H1 (cell line): Measurements from ENCODE around the gene PRSS22. TPM values are rescaled to one million over a fixed set of nuclear protein-coding genes. Genes with fewer than 3 reads are reported as not detected.

ENCODE experiments used
- CTCF ChIA-PET: fragments of 300-600 bp; sonication (Branson Sonifier 250); formaldehyde crosslinking; loops from one replicate; lab custom pipeline; 2021; ENCODE audit not compliant: partially characterized antibody; lab: Charles Lee
- POLR2A ChIA-PET: fragments of 300-600 bp; sonication (Branson Sonifier 250); formaldehyde crosslinking; loops from one replicate; lab custom pipeline; 2021; ENCODE audit warnings: inconsistent platforms; ENCODE audit not compliant: partially characterized antibody; lab: Charles Lee
- DNase-seq, 2 experiments: peaks; one replicate each; pipeline versions ENCODE4 v3.0.0 to v3.0.0-alpha.2; 2010 to 2022; ENCODE audit warnings: low spot score in 2 of 2, low read depth in 1 of 2, mixed read lengths in 1 of 2
- FAIRE-seq: peaks from 2 replicates; lab custom pipeline; 2011; peaks lifted over from hg19 to GRCh38; lab: Jason Lieb, UNC
- H2AFZ ChIP-seq: 2 replicates; pipeline ENCODE4 v1.8.1; 2012; ENCODE audit warnings: low read length, inconsistent platforms
- H2AK5ac ChIP-seq: 2 replicates; pipeline ENCODE4 v1.6.1; 2013; ENCODE audit warnings: low read depth, low read length
- H2BK120ac ChIP-seq: replicated peaks from 2 replicates; pipeline ENCODE3; 2013; ENCODE audit warnings: low read depth, low read length, inconsistent platforms
- H2BK12ac ChIP-seq: 2 replicates; pipeline ENCODE4 v1.6.1; 2013; ENCODE audit warnings: low read depth, low read length
- H2BK15ac ChIP-seq: 2 replicates; pipeline ENCODE4 v1.6.1; 2013; ENCODE audit warnings: low read length
- H2BK20ac ChIP-seq: 2 replicates; pipeline ENCODE4 v1.6.1; 2013; ENCODE audit warnings: low read length
- H2BK5ac ChIP-seq: 2 replicates; pipeline ENCODE4 v1.6.1; 2013; ENCODE audit warnings: low read depth, low read length
- H3K14ac ChIP-seq: 2 replicates; pipeline ENCODE4 v1.6.1; 2013; ENCODE audit warnings: inconsistent platforms; ENCODE audit not compliant: insufficient read length
- H3K18ac ChIP-seq: 2 replicates; pipeline ENCODE4 v1.6.1; 2013; ENCODE audit warnings: low read length; ENCODE audit errors: extremely low read depth
- H3K23ac ChIP-seq: 2 replicates; pipeline ENCODE4 v1.6.1; 2013; ENCODE audit warnings: inconsistent platforms; ENCODE audit not compliant: insufficient read length
- H3K23me2 ChIP-seq: 2 replicates; pipeline ENCODE4 v1.6.1; 2013; ENCODE audit warnings: low read depth, low read length
- H3K27ac ChIP-seq: 2 replicates; pipeline ENCODE4 v1.6.1; 2011; ENCODE audit warnings: low read depth, low read length, inconsistent platforms
- H3K27me3 ChIP-seq, 4 experiments: replicated peaks in 1 of 4; 1 replicate in 1 of 4; 2 replicates in 3 of 4; pipeline versions ENCODE4 v1.6.1 to v1.8.1; 2011 to 2013; ENCODE audit warnings: low read length in 3 of 4, mild to moderate bottlenecking in 3 of 4, inconsistent platforms in 2 of 4, mixed read lengths in 2 of 4, moderate library complexity in 1 of 4; ENCODE audit not compliant: control insufficient read depth in 3 of 4, insufficient read depth in 3 of 4; ENCODE audit errors: extremely low read depth in 1 of 4
- H3K36me3 ChIP-seq, 4 experiments: 2 replicates each; pipeline versions ENCODE4 v1.6.1 to v1.8.1; 2011 to 2013; ENCODE audit warnings: mild to moderate bottlenecking in 4 of 4, low read length in 3 of 4, moderate library complexity in 2 of 4, control low read depth in 1 of 4, inconsistent platforms in 1 of 4; ENCODE audit not compliant: insufficient read depth in 4 of 4, control insufficient read depth in 2 of 4
- H3K4ac ChIP-seq: replicated peaks from 2 replicates; pipeline ENCODE3; 2013; ENCODE audit warnings: low read length, low read depth, mixed read lengths, inconsistent platforms; ENCODE audit not compliant: insufficient read length
- H3K4me1 ChIP-seq, 4 experiments: replicated peaks in 1 of 4; 1 replicate in 1 of 4; 2 replicates in 3 of 4; pipeline versions ENCODE4 v1.6.1 to v1.8.1; 2011 to 2013; ENCODE audit warnings: low read length in 3 of 4, inconsistent platforms in 2 of 4, mixed read lengths in 1 of 4; ENCODE audit not compliant: insufficient read depth in 4 of 4, control insufficient read depth in 3 of 4
- H3K4me2 ChIP-seq, 2 experiments: 2 replicates each; pipeline versions ENCODE4 v1.6.1 to v1.8.1; 2011 to 2013; ENCODE audit warnings: low read depth in 2 of 2, low read length in 2 of 2, control low read depth in 1 of 2, inconsistent platforms in 1 of 2, mild to moderate bottlenecking in 1 of 2; ENCODE audit not compliant: insufficient read depth in 1 of 2
- H3K4me3 ChIP-seq, 4 experiments: fragments of 200-600, 300-600 bp in 1 of 4; sonication (generic), shearing (Covaris generic), sonication (Bioruptor Twin) in 1 of 4; 2 replicates each; pipeline versions ENCODE4 v1.5.1 to v1.8.1; 2011 to 2016; ENCODE audit warnings: low read length in 4 of 4, low read depth in 3 of 4, control low read depth in 2 of 4, inconsistent platforms in 2 of 4, mild to moderate bottlenecking in 2 of 4, mixed read lengths in 1 of 4, moderate library complexity in 1 of 4; ENCODE audit not compliant: insufficient read depth in 2 of 4; ENCODE audit errors: extremely low read depth in 1 of 4
- H3K56ac ChIP-seq: replicated peaks from 2 replicates; pipeline ENCODE3; 2013; ENCODE audit warnings: low read depth, mild to moderate bottlenecking, mixed read lengths, low read length, inconsistent platforms; ENCODE audit not compliant: insufficient read length
- H3K79me1 ChIP-seq: 2 replicates; pipeline ENCODE4 v1.6.1; 2013; ENCODE audit warnings: low read depth, low read length, control low read depth
- H3K79me2 ChIP-seq, 2 experiments: 2 replicates each; pipeline versions ENCODE4 v1.6.1 to v1.8.1; 2012 to 2013; ENCODE audit warnings: low read length in 2 of 2, mild to moderate bottlenecking in 2 of 2, inconsistent platforms in 1 of 2; ENCODE audit not compliant: insufficient read depth in 2 of 2, control insufficient read depth in 1 of 2
- H3K9ac ChIP-seq, 4 experiments: replicated peaks in 1 of 4; 1 replicate in 1 of 4; 2 replicates in 3 of 4; pipeline versions ENCODE4 v1.6.1 to v1.8.1; 2011 to 2013; ENCODE audit warnings: low read depth in 3 of 4, low read length in 3 of 4, control low read depth in 2 of 4, mild to moderate bottlenecking in 2 of 4, moderate library complexity in 2 of 4, inconsistent platforms in 1 of 4; ENCODE audit errors: extremely low read depth in 1 of 4
- H3K9me3 ChIP-seq, 2 experiments: 2 replicates each; pipeline versions ENCODE4 v1.6.1 to v1.8.1; 2012 to 2013; ENCODE audit warnings: mild to moderate bottlenecking in 2 of 2, moderate library complexity in 2 of 2, control low read depth in 1 of 2, inconsistent platforms in 1 of 2, low read depth in 1 of 2, low read length in 1 of 2, mixed read lengths in 1 of 2; ENCODE audit not compliant: insufficient read depth in 2 of 2
- H4K20me1 ChIP-seq, 2 experiments: replicated peaks in 1 of 2; 2 replicates each; pipeline versions ENCODE3 to v1.8.1; 2011 to 2013; ENCODE audit warnings: inconsistent platforms in 2 of 2, low read length in 2 of 2, mild to moderate bottlenecking in 1 of 2; ENCODE audit not compliant: insufficient read depth in 2 of 2, control insufficient read depth in 1 of 2
- H4K5ac ChIP-seq: 2 replicates; pipeline ENCODE4 v1.6.1; 2013; ENCODE audit warnings: low read length, low read depth, mixed read lengths, inconsistent platforms; ENCODE audit not compliant: insufficient read length
- H4K8ac ChIP-seq: 2 replicates; pipeline ENCODE4 v1.8.0; 2013; ENCODE audit warnings: mild to moderate bottlenecking, moderate library complexity, low read length, inconsistent platforms; ENCODE audit not compliant: insufficient read depth; ENCODE audit errors: extremely low read depth
- H4K91ac ChIP-seq: replicated peaks from 2 replicates; pipeline ENCODE3; 2013; ENCODE audit warnings: low read length, mixed read lengths, inconsistent platforms; ENCODE audit not compliant: insufficient read length
- ATF3 ChIP-seq: IDR thresholded peaks from 2 replicates; pipeline ENCODE4 v1.6.1; 2011; ENCODE audit warnings: low read depth, mild to moderate bottlenecking, low read length; ENCODE audit not compliant: insufficient read depth
- BRCA1 ChIP-seq: IDR thresholded peaks from 2 replicates; pipeline ENCODE4 v1.6.1; 2012; ENCODE audit warnings: low read depth, low read length, improper control_type of control experiment
- CREB1 ChIP-seq: IDR thresholded peaks from 2 replicates; pipeline ENCODE4 v1.6.1; 2012; ENCODE audit warnings: inconsistent platforms
- JUN ChIP-seq: IDR thresholded peaks from 2 replicates; pipeline ENCODE4 v1.6.1; 2011; ENCODE audit warnings: low read depth, mild to moderate bottlenecking, improper control_type of control experiment, low read length
- POU5F1 ChIP-seq: IDR thresholded peaks from 2 replicates; pipeline ENCODE4 v1.6.1; 2011; ENCODE audit warnings: low read depth, mild to moderate bottlenecking, low read length, moderate library complexity
- RBBP5 ChIP-seq: IDR thresholded peaks from 2 replicates; pipeline ENCODE4 v1.7.1; 2012; ENCODE audit warnings: low read depth, mild to moderate bottlenecking, inconsistent platforms, low read length, moderate library complexity, borderline replicate concordance
- RFX5 ChIP-seq: IDR thresholded peaks from 2 replicates; pipeline ENCODE4 v1.6.1; 2011; ENCODE audit warnings: low read depth, low read length, improper control_type of control experiment, borderline replicate concordance
- SAP30 ChIP-seq: fragments of 300-600 bp; sonication (generic); IDR thresholded peaks from 2 replicates; pipeline ENCODE4 v1.7.1; 2012; ENCODE audit warnings: low read length, moderate library complexity, mild to moderate bottlenecking, inconsistent platforms; ENCODE audit not compliant: insufficient read depth, insufficient replicate concordance
- SIX5 ChIP-seq: IDR thresholded peaks from 2 replicates; pipeline ENCODE4 v1.6.1; 2011; ENCODE audit warnings: mild to moderate bottlenecking, low read depth, low read length
- SUZ12 ChIP-seq: fragments of 200-600 bp; sonication (generic); IDR thresholded peaks from 2 replicates; pipeline ENCODE4 v1.6.1; 2012; ENCODE audit warnings: mild to moderate bottlenecking, inconsistent platforms, low read length, moderate library complexity, mixed read lengths
- ZNF274 ChIP-seq: IDR thresholded peaks from 2 replicates; pipeline ENCODE4 v1.7.0; 2012; ENCODE audit warnings: low read length, borderline replicate concordance; ENCODE audit errors: extremely low read depth
- WGBS, 2 experiments: shearing (Covaris generic) in 1 of 2; methylation state at CpG; one replicate each; pipeline versions ENCODE4 v1.1.6 to v1.1.7; 2013 to 2015; ENCODE audit warnings: low lambda C conversion rate in 2 of 2, mixed read lengths in 2 of 2, inconsistent platforms in 1 of 2, low coverage in 1 of 2, missing lambda C conversion rate in 1 of 2; ENCODE audit not compliant: insufficient replicate concordance in 2 of 2, insufficient coverage in 1 of 2, insufficient read length in 1 of 2; ENCODE audit errors: extremely low coverage in 1 of 2, missing lambda C conversion rate in 1 of 2; 5-methylcytosine and 5-hydroxymethylcytosine counted together
- polyA plus RNA-seq, 7 experiments: library from polyadenylated mRNA; depleted of rRNA in 3 of 7; stranded (reverse) in 5 of 7; unstranded in 2 of 7; fragments of >200 nt in 5 of 7; fragments of 200-250 nt in 2 of 7; gene quantifications; 1 replicate in 5 of 7; 2 replicates in 1 of 7; 4 replicates in 1 of 7; pipeline versions ENCODE4 v1.2.1 to v1.2.3, GENCODE V29; 2011 to 2013; ENCODE audit warnings: missing spikeins in 2 of 7, mixed read lengths in 2 of 7
- total RNA-seq: library from RNA; stranded (reverse); fragmentation: NEBNext Ultra II Directional; extraction: Animal tissue kit (Norgen Biotek cat#: 25700); gene quantifications from 2 replicates; pipeline ENCODE4 v1.2.1, GENCODE V29; 2021

PRSS22 gene
- total and polyA plus RNA-seq, 2 of the 8 experiments (the other 6 are each of a cell fraction or from before 2014, with no cell fraction given): 4.0 to 4.4 TPM

DNA sequence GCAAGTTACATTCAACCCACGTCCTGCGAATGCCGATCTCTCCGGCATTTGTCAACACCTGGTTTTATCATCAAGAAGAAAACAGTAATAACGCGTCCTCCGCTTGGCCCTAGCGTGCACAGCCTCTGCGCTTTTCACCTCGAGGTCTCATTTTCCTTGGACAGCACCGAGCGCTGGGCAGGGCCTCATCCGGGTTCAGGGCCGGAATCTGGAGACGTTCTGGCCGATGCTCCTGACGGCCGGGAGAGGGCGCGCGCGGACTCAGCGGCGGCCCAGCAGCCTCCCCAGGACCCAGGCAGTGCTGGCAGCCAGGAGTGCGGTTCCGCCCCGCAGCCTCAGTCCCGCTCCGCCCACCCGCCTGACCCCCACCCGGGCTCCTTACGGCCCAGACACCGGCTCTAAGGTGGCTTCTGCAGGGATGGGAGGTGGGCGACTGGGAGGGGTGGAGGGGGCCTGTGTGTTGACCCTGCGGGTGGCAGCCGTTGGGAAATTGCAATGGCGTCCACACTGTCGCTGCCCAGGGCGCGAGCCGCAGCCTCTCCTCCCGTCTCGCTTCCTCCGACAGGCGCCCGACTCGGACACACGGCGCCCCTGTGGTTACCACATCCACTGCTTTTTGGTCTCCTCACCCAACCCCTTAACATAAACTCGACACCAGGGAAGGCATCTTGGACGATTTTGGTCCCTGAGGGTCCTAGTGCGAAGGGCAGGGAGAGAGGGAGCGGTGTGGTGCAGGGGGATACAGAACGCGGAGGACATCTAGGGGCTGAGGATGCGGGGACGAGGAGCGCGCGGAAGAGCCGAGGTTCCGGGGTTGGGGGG, 46.3 kb upstream of the PRSS22 start:
- no peak overlapping the region for H2BK5ac ChIP-seq
- WGBS, 2 experiments: 8% methylated on average over 40 of the region's 62 CpGs; no CpG with 5 or more reads in 1 of the 2 experiments
- peak overlapping the region; percentile 55 for H4K91ac ChIP-seq
- H2BK120ac ChIP-seq: no peak overlapping the region
- H2BK15ac ChIP-seq: peak overlapping the region; percentile 77; the same call in 1 of the 2 replicates
- DNase-seq (peak in 1 of 2 experiments; percentile 90), FAIRE-seq (no peak)
- H2AK5ac ChIP-seq: no peak overlapping the region
- peak overlapping the region; percentile 1 for H3K4ac ChIP-seq
- H3K79me1 ChIP-seq: no peaks in the 10 kb centered on the region
- H3K4me3 ChIP-seq: peak overlapping the region; percentile 56 to 85 (median 70)
- H2BK20ac ChIP-seq: no peak overlapping the region
- H3K36me3 ChIP-seq: no peaks in the 10 kb centered on the region
- ChIA-PET CTCF (interaction anchor here (0.9 to 2.8 kb wide), 3 partner anchors 15 to 23 kb away, joined by 3 to 13 read pairs (median 5); no protein-coding TSS in a partner anchor), POLR2A (no interaction called here)
- peaks cover 4% of the 10 kb centered on the region; the same call in 1 of the 2 replicates for H3K23me2 ChIP-seq
- peak overlapping the region; percentile 73 for H4K5ac ChIP-seq
- H3K14ac ChIP-seq: no peak overlapping the region
- H3K9me3 ChIP-seq: no peaks in the 10 kb centered on the region
- H3K79me2 ChIP-seq: no peaks in the 10 kb centered on the region
- peak overlapping the region; percentile 7; the same call in 1 of the 2 replicates for H3K18ac ChIP-seq
- peaks cover 0 to 2% (median 0%) of the 10 kb centered on the region in 4 experiments; a peak in 2 of 7 replicates for H3K4me1 ChIP-seq
- H3K56ac ChIP-seq: peak overlapping the region; percentile 0
- H4K20me1 ChIP-seq: no peaks in the 10 kb centered on the region
- peak overlapping the region; percentile 85 for H4K8ac ChIP-seq
- peak overlapping the region; percentile 58 to 89 for H3K4me2 ChIP-seq
- H3K27ac ChIP-seq: peak overlapping the region; percentile 63; the same call in 1 of the 2 replicates
- H2AFZ ChIP-seq: peak overlapping the region; percentile 47; the same call in 1 of the 2 replicates
- H2BK12ac ChIP-seq: no peak overlapping the region; the same call in 1 of the 2 replicates
- H3K23ac ChIP-seq: no peak overlapping the region
- peak overlapping the region; percentile 48 to 83 (median 73); a peak in 6 of 7 replicates for H3K9ac ChIP-seq
- no peaks in the 10 kb centered on the region for H3K27me3 ChIP-seq
- TF ChIP-seq ATF3 (no peak), SAP30 (no peak), ZNF274 (no peak), JUN (no peak), POU5F1 (no peak), SIX5 (no peak), RFX5 (peak; percentile 6; the same call in 1 of the 2 replicates), BRCA1 (no peak), RBBP5 (no peak; the same call in none of the 2 replicates), SUZ12 (no peak), CREB1 (peak; percentile 54; the same call in 1 of the 2 replicates)
